Prostate gland (tissue), 2 donors: ENCODE data around the gene SYT7.

Experiments
- POLR2A ChIP-seq: fragments of 450-650 bp; IDR thresholded peaks from one replicate; pipeline ENCODE4 v1.6.1; 2016; ENCODE audit warnings: antibody characterized with exemption, mild to moderate bottlenecking
- POLR2AphosphoS5 ChIP-seq: sonication (generic); formaldehyde crosslinking; IDR thresholded peaks from one replicate; pipeline ENCODE4 v1.6.1; 2017; ENCODE audit warnings: antibody characterized with exemption
- TF ChIP-seq, protein P1 (sequence below), 4 experiments: fragments of 200-600 bp in 2 of 4; fragments of 450-650 bp in 2 of 4; sonication (generic) in 2 of 4; IDR thresholded peaks; 1 replicate in 3 of 4; 2 replicates in 1 of 4; pipeline ENCODE4 v1.5.1; 2016 to 2019; ENCODE audit warnings: antibody characterized with exemption in 4 of 4, mild to moderate bottlenecking in 2 of 4, moderate library complexity in 2 of 4

DNA sequence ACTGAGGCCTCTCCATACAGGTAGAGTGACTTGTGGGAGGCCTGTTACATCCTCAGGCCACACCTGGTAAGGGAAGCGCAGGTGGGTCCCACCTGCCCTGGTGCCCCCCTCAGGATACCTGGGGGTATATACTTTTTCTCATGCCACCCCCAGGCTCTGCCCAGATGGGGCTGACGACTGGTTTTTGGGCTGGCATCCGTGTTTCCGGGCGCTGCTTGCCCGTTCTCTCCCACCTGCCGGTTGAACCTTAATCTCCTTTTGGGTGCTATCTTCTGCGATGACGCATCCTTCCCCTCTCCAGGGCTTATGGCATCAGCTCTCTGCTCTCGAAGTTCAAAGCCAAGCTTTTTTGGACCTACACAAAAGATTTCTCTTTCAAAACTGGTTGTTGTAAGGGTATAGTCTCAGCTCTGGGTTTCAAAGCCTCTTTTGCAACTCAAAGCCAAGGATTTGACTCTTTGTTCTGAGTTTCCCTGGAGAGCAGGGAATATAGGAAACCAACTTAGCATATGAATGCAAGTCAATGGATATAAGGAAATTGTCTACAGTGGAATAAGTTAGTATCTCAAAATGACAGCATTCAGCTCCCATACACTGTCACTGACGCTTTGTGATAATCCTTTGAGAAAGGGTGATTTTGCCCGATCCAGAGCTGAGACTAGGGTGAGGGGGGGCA, 80.9 kb downstream of the SYT7 start:
- TF ChIP-seq POLR2A (no peak), POLR2AphosphoS5 (no peak)
- TF ChIP-seq, protein P1, sequence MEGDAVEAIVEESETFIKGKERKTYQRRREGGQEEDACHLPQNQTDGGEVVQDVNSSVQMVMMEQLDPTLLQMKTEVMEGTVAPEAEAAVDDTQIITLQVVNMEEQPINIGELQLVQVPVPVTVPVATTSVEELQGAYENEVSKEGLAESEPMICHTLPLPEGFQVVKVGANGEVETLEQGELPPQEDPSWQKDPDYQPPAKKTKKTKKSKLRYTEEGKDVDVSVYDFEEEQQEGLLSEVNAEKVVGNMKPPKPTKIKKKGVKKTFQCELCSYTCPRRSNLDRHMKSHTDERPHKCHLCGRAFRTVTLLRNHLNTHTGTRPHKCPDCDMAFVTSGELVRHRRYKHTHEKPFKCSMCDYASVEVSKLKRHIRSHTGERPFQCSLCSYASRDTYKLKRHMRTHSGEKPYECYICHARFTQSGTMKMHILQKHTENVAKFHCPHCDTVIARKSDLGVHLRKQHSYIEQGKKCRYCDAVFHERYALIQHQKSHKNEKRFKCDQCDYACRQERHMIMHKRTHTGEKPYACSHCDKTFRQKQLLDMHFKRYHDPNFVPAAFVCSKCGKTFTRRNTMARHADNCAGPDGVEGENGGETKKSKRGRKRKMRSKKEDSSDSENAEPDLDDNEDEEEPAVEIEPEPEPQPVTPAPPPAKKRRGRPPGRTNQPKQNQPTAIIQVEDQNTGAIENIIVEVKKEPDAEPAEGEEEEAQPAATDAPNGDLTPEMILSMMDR (IDR thresholded peaks at IDR 0.05), result no peak
